GM18520 (cell line): ENCODE results near the gene SLC12A7.
"Not testable (repeated sequence)": the region's sequence is repeated elsewhere in the genome, so short reads cannot be mapped to it uniquely, and the experiment has no call there.

Experiments
- ATAC-seq: cut with Tn5 transposase; IDR thresholded peaks from one replicate; pipeline ENCODE4 v1.9.1; 2021; ENCODE audit not compliant: unreplicated experiment

The SLC12A7 gene

DNA sequence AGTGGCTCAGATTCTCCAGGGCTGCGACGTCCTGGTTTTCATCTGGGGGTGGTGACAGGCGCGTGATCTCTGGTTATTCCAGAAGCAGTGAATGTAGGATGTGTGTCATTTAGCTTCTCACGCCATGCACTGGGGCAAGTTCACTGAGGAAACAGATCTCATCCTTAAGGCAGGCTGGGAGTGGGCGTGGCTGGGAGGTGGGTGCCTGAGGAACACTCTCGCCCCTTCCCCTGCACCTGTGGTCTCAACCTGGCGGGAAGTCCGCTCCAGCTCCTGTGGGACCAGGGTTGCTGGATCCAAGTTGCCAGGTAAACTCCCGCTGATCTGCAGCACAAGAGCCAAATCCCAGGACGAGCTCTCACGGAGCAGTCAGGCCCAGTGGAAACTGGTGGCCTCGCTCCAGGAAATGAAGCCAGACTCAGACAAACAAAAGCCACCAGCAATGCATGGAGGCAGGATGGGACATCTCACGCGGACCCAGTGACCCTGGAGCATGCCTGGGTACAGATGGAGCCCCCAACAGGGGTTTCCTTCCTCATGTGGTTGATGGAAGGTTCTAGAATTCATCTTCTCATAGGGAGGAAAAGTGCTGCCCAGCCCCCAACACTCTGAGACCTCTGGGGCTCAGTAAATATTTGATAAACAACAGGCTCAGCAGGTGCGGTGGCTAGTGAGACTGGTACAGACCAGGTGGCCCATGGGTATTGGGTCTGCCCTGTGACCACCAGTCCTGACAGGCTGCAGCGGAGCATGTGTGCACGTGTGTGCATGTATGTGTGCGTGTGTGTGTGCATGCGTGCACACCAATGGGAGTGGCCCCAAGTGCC lies 16.3 kb upstream of the SLC12A7 start:
- no peak for ATAC-seq

DNA sequence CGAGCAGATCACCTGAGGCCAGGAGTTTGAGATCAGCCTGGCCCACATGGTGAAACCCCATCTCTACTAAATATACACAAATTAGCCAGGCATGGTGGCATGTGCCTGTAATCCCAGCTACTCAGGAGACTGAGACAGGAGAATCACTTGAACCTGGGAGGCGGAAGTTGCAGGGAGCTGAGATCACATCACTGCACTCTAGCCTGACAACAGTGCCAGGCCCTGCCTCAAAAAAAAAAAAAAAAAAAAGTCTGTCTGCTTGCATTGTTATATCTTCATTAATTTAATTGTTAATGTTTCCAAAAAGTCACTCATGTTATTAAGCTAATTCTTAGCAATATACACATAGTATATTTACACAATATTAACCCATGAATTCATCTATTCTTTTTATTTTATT lies 13.8 kb upstream of the SLC12A7 start:
- ATAC-seq, result not testable (repeated sequence)

DNA sequence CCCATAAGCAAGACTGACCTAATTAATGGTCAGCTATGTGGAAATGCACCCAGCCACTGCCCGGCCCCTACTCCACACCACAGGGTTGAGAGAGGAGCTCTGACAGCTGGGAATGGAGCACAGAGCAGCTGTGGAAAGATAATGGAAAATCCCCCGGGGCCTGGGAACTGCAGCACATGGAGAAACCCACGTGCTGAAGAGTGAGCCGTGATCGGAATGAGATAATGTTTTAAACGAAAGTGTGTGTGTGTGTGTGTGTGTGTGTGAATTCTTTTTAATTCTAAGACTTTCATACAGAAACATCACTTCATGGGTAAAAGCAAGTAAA lies 13.1 kb upstream of the SLC12A7 start:
- ATAC-seq, result no peak

DNA sequence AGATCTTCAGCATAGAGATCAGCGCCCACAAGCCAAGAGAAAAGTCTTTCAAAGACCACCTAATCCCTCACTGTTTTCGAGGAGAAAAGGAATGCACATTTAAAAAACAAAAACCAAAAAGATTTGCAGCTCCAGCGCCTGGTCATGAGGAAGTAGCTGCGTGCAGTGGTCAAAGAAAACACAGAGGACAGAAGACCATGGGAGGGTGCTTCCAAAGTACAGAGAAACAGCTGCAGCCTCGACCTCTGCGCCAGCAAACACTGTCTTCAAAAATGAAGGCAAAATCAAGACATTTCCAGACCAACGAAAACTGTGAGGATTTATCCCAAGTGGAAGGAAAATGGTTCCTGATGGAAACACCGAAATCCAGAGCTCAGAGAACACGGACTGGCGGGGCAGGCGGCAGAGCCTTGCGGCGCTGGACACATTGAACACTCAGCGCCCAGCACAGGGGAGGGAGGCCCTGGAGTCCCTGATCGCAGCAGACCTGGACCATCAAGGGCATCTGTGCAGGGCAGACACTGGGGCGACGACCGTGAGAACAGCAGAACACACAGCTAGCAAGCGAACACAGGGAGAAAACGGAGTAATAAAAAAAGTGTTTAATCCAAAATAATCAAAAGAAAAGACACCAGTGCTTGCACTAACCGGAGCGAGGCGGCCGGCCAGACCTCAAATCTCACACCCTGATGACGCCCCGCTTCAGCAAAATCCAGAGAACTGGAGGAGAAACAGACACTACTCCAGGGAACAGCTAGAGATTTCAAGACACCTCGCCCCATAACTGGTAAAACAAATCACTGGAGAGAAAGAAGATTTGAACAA lies 12.6 kb upstream of the SLC12A7 start:
- no peak for ATAC-seq

DNA sequence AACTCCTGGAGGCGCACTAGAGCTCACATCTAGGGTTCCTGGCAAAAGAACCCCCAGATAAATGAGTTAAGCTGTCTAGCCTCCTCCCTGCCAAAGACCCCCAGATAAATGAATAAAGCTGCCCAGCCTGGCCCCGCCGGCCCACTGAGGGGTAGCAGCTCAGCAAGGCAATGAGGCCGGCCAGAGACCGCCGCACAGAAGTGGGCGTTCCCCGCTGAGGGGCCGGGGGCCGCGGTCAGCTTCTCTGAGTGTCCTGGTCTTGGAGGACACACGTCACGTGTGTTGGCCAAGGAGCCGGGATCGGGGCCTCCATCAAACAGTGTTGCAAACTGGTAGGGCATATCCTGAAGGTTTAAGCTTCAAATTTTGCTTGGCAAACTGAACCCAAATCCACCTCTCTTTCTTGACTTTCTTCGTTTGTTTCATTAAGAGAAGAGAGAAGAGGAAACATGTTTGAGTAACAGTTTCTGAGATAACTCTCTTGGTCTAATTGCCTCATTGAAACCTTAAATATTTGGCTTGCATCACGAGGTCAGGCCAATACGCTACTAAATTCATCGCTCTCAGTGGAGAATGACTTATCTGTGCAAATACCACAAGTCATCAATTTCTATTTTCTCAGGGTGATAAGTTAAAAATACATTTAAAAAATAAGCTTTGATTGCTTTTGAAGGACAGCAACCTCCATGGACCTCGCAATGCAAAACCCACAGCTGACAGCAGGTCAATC lies 11.7 kb upstream of the SLC12A7 start:
- no peak for ATAC-seq

DNA sequence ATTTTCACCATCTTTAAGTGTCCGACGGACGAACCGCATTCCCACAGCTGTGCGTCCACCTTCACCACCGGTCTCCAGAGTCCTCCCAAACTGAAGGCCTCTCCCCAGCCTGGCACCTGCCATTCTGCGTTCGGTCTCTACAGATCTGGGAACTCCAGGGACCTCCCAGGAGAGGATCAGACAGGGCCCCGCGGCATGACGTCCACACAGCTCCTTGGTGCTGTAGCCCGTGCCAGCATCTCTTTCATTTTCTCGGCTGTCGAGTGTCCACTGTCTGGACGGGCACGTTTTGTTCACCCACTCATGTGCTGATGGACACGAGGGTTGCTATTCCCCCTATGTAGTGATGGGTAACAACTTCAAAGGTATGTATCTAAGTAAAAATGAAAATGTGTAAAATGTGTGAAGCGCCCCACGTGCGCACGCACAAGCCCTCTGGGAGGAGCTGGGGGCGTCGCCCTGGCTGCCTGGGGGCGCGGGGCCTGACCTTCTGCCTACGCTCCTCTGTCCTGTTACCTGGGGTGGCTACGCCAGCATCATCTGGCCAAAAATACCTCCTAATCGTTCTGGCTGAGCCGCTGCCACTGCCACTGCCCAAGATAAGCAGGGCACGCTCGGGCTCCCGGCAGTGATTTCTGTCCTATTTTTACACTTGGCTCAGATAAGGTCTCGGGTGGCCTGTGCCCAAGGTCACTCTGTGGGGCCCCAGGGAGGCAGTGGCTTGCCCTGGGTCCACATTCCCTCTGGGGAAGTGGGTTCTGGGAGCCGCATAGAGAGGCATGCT lies 10.8 kb upstream of the SLC12A7 start:
- ATAC-seq, result no peak

DNA sequence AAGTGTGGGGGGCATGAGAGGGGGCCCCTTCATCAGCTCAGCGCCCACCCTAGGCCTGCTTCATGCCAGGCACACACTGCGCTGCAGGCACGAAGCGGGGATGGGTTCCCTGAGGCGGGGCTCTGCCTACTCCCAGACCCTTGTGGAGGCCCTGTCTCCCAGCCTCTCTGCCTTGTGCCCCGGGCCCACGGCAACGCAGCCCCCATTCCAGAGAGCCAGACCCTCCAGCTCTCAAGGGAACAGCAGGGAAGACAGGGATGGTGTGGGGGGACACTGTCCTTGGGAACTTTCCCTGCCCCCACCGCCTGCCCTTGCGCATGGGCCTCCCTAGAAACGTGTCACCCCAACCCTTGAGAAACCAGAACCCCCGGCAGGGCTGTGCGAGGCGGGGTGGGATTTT lies 10.0 kb upstream of the SLC12A7 start:
- ATAC-seq, result no peak

DNA sequence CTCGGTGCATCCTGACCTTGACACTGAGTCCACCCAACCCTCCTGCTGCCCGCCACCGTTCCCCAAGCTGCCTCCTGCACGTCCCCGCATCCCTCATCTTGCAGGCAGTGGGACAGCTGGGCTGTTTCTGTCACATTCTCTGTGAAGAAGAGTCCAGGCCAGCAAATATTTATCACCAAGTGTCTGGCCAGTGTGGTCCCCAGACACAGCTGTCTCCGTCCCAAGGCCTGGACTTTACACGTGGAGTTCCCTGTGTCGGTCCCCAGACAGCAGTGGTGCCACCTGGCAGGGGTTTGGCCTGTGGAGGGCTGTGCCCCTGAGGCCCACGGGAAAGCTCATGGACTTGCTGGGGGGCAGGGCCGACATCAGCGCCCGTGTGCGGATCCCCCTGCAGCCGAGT lies 9.2 kb upstream of the SLC12A7 start:
- no peak for ATAC-seq

DNA sequence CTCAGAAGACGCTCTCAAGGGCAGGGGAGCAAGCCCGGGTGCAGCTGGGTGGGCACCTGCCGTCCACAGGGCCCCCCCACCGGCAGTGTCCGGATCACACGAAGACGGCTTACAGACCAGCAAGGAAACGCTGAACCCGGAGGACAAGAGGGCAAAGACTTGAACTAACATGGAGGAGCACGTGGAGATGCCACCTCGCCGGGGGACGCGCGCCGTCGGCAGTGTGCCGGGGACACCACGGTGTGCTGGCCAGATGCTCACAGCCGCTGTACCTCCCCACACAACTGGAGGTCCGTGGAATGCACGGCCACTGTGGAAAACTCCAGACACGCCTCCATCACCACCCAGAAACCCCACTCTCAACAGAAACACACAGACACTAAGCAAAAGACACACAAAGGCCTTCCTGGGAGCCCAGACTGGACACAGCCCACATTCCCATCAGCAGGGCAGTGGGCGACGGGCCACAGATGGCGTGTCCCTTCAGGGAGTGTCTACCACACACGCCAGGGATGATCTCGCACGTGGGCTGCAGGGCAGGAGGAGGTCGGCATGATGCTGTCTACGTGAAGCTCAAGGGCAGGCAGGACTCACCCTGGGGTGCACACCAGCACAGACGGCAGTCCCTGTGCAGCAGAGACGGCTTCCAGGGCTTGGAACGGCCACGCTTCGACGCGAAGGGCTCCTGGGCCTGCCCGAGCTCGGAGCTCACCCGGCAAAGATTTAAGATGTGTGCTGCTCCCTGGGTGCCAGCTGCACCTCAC lies 8.6 kb upstream of the SLC12A7 start:
- no peak for ATAC-seq

DNA sequence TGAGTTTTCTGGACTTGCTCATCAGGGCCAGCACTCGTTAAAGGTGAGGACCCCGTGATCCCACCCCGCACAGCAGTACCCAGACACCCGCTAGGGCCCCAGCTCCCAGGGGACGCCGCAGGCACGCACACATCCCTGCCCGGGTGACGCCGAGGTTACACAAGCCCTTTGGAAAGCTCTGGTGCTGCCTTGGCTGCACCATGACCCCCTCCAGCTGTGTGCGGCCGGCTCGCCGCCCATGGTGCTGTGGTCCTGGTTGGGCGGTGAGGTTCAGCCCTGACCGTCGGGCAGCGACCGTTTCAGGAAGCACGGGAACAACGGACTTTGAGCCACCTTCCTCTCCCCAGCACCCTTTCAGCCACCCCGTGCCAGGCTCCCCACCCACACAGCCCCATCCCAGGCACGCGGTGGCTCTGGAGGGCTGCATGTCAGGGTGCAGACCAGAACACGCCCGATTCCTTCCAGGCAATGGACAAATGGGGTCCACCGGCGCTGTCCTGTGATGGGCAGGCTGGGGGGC lies 7.5 kb upstream of the SLC12A7 start:
- no peak for ATAC-seq

DNA sequence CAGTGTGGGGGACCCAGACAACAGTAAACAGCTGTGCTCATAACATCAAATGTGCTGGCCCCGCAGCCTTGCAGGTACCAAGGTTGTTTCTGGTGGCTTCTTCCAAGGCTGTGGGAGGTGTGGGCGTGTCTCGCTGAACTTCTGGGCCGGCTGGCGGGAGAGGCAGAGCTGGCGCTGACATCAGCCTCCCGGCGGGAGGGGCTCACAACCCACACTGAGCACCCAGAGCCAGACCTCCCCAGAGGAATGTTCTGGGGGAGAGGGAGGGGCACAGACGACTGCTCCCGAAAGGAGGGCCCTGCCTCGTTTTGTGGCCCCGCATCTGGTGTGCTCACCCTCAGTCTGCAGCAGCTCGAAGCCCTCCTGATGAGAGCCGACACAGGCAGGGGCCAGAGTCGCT lies 6.9 kb upstream of the SLC12A7 start:
- no peak for ATAC-seq

DNA sequence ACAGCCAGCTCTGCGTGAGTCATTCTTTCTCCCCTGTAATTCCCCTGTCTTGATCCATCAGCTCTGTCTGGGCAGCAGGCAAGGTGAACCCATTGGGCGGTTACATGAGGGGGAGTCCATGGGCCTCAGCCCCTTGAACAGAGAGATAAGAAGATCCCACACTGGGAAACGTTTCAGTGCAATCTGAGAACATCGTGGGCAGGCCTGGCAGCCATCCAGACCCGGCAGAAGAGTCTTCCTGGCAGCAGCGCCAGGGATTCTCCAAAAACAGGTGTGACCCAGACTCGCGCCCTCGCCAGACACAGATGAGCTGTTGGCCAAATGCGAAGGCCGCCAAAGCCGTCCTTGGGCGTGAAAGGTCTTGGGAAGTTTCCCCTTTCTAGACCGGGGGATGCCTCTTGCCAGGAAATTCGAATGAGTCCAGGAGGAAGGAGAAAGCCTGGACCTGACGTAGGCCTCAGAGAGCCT lies 6.4 kb upstream of the SLC12A7 start:
- ATAC-seq, result no peak

DNA sequence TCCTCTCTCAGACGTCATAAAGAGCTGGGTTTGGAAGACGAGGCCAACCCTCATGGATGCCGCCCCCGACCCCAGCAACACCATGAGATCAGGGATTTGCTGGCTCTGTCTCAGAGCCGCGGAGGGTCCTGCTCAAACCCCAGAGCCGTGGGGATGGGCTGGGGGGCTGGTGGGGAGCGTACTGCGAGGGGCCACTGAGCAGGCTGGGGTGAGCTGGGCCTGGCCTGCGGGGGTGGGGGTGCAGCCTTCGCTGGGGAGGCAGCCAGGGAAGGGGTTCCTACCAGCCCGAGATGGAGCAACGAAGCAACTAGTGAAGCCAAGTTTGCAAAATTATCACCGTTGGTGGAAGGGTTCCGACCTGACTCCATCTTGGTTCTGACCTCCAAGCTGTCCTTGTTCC lies 5.1 kb upstream of the SLC12A7 start:
- ATAC-seq, result no peak

DNA sequence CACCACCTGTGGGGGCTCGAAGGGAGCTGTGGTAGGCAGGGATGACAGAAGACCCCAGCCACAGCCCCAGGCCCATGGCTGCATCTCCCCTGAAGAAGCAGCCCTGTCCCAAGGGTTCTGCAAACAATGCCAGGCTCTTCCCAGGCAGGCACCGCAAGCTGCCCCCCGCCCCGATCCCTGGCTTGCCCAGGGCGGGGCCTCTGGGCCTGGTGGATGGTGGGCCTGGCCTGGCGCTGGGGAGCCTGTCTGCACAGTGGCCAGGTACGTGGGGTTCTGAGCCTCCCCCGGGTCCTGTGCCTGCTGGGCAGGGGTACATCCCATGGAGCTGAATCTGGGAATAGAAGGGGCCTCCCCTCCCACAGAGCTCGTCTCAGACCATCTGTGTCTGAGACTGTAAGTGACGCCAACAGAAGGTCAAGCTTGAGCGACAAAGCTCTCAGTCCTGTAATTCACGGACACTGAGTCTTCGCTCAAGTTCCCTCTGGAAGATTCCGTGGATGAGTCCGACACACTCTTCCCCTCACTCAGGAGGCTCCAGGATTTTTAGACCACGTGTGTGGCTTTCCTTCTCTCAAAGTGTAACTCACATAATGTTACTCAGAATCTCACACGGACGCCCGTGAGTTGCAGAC lies 4.4 kb upstream of the SLC12A7 start:
- ATAC-seq, result no peak

DNA sequence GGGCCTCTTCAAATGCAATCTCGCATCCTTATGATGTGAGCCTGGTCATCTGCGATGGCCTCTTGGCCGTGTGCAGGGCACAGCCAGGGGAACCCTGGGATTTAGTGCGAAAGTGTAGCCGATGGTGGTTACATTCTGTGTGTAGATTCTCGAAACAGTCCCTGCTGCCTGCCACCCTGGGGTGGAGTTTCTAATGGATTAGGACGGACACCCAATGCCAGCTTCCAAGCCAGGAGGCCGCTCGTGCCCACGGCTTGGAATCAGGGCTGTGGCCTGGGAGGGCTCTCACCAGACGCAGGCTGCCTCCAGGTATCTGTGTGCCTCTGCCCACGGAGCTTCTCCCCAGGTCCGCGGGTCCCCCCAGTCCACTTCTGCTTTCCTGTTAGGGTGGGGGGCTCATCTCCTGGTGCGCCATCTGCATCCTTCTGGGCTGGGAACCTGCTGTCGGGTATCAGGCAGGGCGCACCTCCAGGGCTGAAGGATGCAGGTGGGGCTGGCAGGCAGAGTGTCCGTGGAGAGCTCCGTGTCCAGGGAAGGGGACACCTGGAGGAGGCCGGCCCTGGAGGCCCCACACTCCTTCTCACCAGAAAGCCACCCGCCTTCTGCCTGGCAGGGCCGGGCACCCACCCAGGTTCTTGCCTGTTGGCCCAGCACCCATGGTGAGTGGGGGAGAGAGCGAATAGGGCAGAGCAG lies 3.4 kb upstream of the SLC12A7 start:
- ATAC-seq, result no peak

DNA sequence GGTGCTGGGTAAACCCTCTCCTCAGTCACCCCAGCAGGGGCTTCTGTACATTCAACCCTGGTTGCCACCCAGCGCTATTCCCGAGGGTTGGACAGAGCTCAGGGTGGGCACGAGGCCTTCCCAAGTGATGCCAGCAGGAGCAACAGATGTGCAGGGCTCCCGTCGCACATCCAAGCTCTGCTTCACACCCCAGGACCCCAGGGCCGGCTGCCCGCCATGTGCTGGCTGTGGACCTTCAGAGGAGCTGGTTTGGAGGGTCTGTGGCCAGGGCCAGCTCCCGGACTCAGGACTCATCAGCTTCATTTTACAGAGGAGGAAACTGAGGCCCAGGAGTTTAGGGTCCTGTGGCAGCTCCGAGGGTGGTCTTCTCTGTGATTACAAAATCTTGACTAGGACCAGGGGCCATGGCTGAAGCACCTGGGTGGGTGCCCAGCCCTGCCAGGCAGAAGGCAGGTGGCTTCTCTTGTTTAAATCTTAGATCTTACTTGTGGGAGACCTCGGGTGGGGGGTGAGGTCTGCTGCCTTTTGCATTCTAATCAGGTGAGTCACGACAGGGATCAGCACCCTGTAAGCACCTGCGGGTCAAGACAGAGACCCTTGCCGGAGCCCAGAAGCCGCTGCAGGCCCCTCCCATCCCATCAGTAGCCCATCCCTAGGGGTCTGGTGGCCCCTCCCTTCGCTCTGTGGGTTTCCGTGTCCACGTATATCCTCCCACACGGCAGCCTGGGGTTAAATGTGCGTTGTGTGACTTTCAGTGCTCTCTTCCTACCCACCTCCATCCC lies 2.1 kb upstream of the SLC12A7 start:
- ATAC-seq, result no peak

DNA sequence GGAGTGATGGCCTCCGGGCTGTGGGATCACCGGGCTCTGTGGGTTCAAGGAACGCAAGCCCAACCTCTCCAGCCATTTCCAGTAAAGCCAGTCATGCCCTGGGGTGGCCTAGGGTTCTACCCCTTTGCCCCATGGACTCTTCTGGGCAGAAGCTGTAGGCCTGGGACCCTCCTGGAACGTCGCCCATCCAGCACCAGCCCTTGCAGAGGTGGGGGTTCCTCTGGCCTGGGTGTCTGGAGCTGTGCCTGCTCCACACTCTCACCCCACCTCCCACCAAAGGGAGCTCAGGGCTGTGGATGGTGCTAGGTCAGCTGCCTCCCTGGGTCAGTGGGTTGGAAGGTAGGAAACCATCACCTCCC lies 1.4 kb upstream of the SLC12A7 start:
- ATAC-seq, result no peak
